Nephron progenitor cell (in vitro differentiated cells): ENCODE data around the gene TBK1.

Experiments used
- DNase-seq: peaks from one replicate; pipeline ENCODE4 v3.0.0; 2021
- H3K27ac Mint-ChIP-seq: 2 replicates; pipeline ENCODE4 v1.8.0; 2021; ENCODE audit warnings: mild to moderate bottlenecking, moderate library complexity, mixed read lengths
- H3K27me3 Mint-ChIP-seq: 2 replicates; pipeline ENCODE4 v1.8.0; 2021; ENCODE audit warnings: mild to moderate bottlenecking, low read depth, mixed read lengths; ENCODE audit not compliant: poor library complexity
- H3K36me3 Mint-ChIP-seq: 2 replicates; pipeline ENCODE4 v1.8.0; 2021; ENCODE audit warnings: low read depth, mixed read lengths
- H3K4me1 Mint-ChIP-seq: 2 replicates; pipeline ENCODE4 v1.8.0; 2021; ENCODE audit warnings: mixed read lengths
- H3K4me3 Mint-ChIP-seq: 2 replicates; pipeline ENCODE4 v1.8.0; 2021; ENCODE audit warnings: mild to moderate bottlenecking, moderate library complexity, mixed read lengths
- H3K9me3 Mint-ChIP-seq: 2 replicates; pipeline ENCODE4 v1.8.0; 2021; ENCODE audit warnings: mild to moderate bottlenecking, moderate library complexity, mixed read lengths
- TF ChIP-seq, protein P1 (sequence below): fragments of 200-600 bp; sonication (generic); IDR thresholded peaks from 2 replicates; pipeline ENCODE4 v1.5.0; 2021; ENCODE audit warnings: antibody characterized with exemption

TBK1 gene

DNA sequence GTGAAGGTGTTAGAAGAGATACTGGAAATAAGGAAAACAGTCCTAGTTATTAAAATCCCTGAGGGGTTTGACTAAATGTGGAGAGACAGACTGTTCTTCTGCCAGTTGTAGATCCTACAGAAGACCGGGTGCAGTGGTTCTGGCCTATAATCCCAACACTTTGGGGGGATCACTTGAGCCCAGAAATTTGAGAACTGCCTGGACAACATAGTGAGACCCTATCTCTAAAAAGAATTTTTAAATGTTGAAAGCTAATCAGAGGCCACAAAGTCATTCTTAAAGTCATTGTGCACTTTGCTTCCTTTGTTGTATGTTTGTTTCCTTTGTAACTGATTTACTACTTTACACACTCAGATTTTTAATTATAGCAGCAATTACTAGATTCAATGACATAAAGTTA is 97.2 kb downstream of the TBK1 start:
- Mint-ChIP-seq H3K36me3 (no peaks in the 10 kb centered on the region), H3K4me1 (peaks cover 35% of the 10 kb centered on the region), H3K4me3 (no peak overlapping the region), H3K27me3 (peaks cover 7% of the 10 kb centered on the region), H3K9me3 (no peaks in the 10 kb centered on the region), H3K27ac (no peak overlapping the region)
- DNase-seq = no peak
- TF ChIP-seq, protein P1, sequence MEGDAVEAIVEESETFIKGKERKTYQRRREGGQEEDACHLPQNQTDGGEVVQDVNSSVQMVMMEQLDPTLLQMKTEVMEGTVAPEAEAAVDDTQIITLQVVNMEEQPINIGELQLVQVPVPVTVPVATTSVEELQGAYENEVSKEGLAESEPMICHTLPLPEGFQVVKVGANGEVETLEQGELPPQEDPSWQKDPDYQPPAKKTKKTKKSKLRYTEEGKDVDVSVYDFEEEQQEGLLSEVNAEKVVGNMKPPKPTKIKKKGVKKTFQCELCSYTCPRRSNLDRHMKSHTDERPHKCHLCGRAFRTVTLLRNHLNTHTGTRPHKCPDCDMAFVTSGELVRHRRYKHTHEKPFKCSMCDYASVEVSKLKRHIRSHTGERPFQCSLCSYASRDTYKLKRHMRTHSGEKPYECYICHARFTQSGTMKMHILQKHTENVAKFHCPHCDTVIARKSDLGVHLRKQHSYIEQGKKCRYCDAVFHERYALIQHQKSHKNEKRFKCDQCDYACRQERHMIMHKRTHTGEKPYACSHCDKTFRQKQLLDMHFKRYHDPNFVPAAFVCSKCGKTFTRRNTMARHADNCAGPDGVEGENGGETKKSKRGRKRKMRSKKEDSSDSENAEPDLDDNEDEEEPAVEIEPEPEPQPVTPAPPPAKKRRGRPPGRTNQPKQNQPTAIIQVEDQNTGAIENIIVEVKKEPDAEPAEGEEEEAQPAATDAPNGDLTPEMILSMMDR = no peak

DNA sequence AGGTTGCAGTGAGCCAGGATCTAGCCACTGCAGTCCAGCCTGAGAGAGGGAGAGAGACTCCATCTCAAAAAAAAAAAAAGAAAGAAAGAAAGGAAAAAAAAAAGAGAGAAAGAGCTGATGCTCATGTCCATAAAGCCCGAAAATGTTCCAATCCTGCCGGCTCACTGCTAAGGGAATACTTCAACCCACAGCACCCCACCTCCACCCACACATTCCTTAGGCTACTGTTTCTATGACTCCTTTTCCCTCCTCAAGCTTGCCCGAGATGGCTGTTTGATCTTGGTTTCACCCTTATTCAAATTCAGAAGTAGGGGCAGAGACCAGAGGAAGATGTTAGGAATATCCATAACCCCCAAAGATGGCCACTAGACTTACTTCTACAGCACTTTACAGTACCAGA is 98.8 kb downstream of the TBK1 start:
- no peaks in the 10 kb centered on the region for H3K9me3 Mint-ChIP-seq
- no peak overlapping the region for H3K4me3 Mint-ChIP-seq

DNA sequence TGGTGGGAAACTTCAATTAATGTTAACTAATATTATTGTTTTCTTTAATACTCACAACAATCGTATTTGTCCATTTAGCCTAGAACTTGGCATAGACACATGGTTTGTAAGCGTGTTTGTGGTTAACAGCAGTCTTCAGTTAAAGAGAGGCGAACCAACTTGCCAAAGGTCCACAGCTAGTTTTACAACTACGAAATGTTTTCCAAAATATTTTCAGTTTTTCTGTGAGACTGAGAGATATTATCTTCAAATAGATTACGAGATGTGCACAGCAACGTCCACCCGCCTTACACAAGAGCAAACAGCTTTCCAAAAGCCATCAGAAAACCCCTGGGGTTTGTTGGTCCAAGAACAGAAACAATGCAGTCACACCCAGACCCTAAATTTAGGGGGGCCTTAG is 99.8 kb downstream of the TBK1 start:
- Mint-ChIP-seq H3K4me1 (peaks cover 28% of the 10 kb centered on the region), H3K36me3 (no peaks in the 10 kb centered on the region), H3K4me3 (no peak overlapping the region), H3K27ac (no peak overlapping the region), H3K27me3 (peaks cover 7% of the 10 kb centered on the region), H3K9me3 (no peaks in the 10 kb centered on the region)
- TF ChIP-seq, protein P1 = no peak
- no peak for DNase-seq

More for the DNA sequence above, 98.8 kb downstream of the TBK1 start:
- TF ChIP-seq, protein P1 = no peak
- Mint-ChIP-seq H3K27me3 (peaks cover 7% of the 10 kb centered on the region), H3K36me3 (no peaks in the 10 kb centered on the region), H3K4me1 (peaks cover 28% of the 10 kb centered on the region), H3K27ac (peak overlapping the region; percentile 70)
- DNase-seq = no peak
